ENCODE results near the gene UTP20.

DNA sequence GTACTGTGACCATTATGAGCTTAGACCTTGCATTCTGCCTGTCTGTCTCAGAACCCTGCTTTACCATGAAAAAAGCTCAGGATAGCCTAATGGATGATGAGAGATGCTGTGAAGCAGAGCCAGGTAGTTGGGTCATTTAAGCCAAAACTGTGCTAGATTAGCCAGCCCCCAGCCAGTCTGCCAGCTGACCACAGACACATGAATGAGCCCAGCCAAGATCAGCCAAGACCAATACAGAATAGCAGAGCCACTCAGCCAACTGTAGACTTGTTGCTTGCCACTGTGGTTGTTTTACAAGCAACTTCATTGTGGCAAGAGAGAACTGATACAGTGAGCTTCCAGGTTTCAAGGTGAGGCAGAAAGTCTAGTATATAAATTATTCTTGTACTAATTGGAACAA lies 12.8 kb upstream of the UTP20 start:
- TF ChIP-seq POLR2A (IDR thresholded peaks at IDR 0.05; ENCODE audit: low read depth, low read length) (no peak), TAF1 (IDR thresholded peaks at IDR 0.05; ENCODE audit: low read depth, low read length) (no peak), POLR2AphosphoS5 (IDR thresholded peaks at IDR 0.05; ENCODE audit: low read depth, low read length) (no peak), SPI1 (IDR thresholded peaks at IDR 0.05; ENCODE audit: low read depth, low read length) (no peak), PAX5 (IDR thresholded peaks at IDR 0.05; ENCODE audit: insufficient read depth, low read length, severe bottlenecking) (no peak)
